SU-DHL-6 (cell line): ENCODE data around the gene CC2D2B.

Experiments
- CTCF ChIP-seq: fragments of 200-600 bp; sonication (generic); IDR thresholded peaks from one replicate; pipeline ENCODE4 v1.5.1; 2017; ENCODE audit warnings: antibody characterized with exemption, mild to moderate bottlenecking, low read length, moderate library complexity; ENCODE audit not compliant: insufficient read depth, poor library complexity, severe bottlenecking
- EZH2phosphoT487 ChIP-seq: fragments of 200-600 bp; sonication (generic), shearing (Covaris generic); conservative IDR thresholded peaks from 2 replicates; pipeline ENCODE4 v1.6.1; 2018; ENCODE audit warnings: mild to moderate bottlenecking, antibody characterized with exemption, low read length, moderate library complexity, mixed read lengths

GRCh38 chr10:96077156-96077555 is 169.4 kb downstream of the CC2D2B start:
- TF ChIP-seq CTCF (no peak), EZH2phosphoT487 (no peak)
